Measurements from ENCODE around the gene CDHR2. TPM values are rescaled to one million over a fixed set of nuclear protein-coding genes. Genes with fewer than 3 reads are reported as not detected.

Gene CDHR2
- total RNA-seq, 1 experiment from 2014 or later, result 0.63 TPM

- Mint-ChIP-seq H3K27me3 (ENCODE audit: low read depth) (no peaks in the 10 kb centered on the region; the same call in none of the 2 replicates), H3K4me1 (peaks cover 17% of the 10 kb centered on the region), H3K36me3 (no peaks in the 10 kb centered on the region), H3K27ac (no peak overlapping the region), H3K9me3 (no peaks in the 10 kb centered on the region), H3K4me3 (no peak overlapping the region)
- TF ChIP-seq FOXP4 (CRISPR knock-in tag; IDR thresholded peaks at IDR 0.05), result no peak
- no peak for TF ChIP-seq ZSCAN18 (CRISPR knock-in tag; IDR thresholded peaks at IDR 0.05)
- TF ChIP-seq ETV6 (CRISPR knock-in tag; IDR thresholded peaks at IDR 0.05), result no peak
- no peak for TF ChIP-seq FOXP1 (CRISPR knock-in tag; IDR thresholded peaks at IDR 0.05; ENCODE audit: borderline replicate concordance)
- ATAC-seq (0 out of 2 replicates have a peak, but pooled peaks have one; percentile 14), DNase-seq (ENCODE audit: low spot score) (no peak)
- ChIA-PET CTCF (interaction anchor here (0.7 to 1.1 kb wide), 3 partner anchors 10 to 25 kb away, joined by 3 to 4 read pairs (median 3); no protein-coding TSS in a partner anchor), POLR2A (no interaction called here)
Measured at GRCh38 chr5:176553260-176554085, 4.3 kb downstream of the CDHR2 start.

GRCh38 chr5:176557846-176558245 is 8.7 kb downstream of the CDHR2 start:
- CTCF ChIA-PET, result no interaction called here
- no peak for TF ChIP-seq ZNF232 (CRISPR knock-in tag; IDR thresholded peaks at IDR 0.05)
- no peak for TF ChIP-seq PRDM15 (CRISPR knock-in tag; IDR thresholded peaks at IDR 0.05)
- no peak for TF ChIP-seq STAT6 (CRISPR knock-in tag; conservative IDR thresholded peaks at IDR 0.05; ENCODE audit: low read depth)
- TF ChIP-seq ZNF396 (CRISPR knock-in tag; IDR thresholded peaks at IDR 0.05; ENCODE audit: borderline replicate concordance), result no peak
- no peak for TF ChIP-seq FOXK1 (CRISPR knock-in tag; IDR thresholded peaks at IDR 0.05)
- no peak for TF ChIP-seq FOXP1 (CRISPR knock-in tag; IDR thresholded peaks at IDR 0.05; ENCODE audit: borderline replicate concordance)
- TF ChIP-seq NFE2L1 (CRISPR knock-in tag; IDR thresholded peaks at IDR 0.05), result no peak
- TF ChIP-seq IRF2 (CRISPR knock-in tag; IDR thresholded peaks at IDR 0.05; ENCODE audit: borderline replicate concordance, low read depth), result no peak
- no peak for TF ChIP-seq ATF2 (CRISPR knock-in tag; IDR thresholded peaks at IDR 0.05; ENCODE audit: borderline replicate concordance, low read depth)
- no peak for TF ChIP-seq GTF2I (CRISPR knock-in tag; conservative IDR thresholded peaks at IDR 0.05)
- TF ChIP-seq ZNF671 (CRISPR knock-in tag; IDR thresholded peaks at IDR 0.05), result no peak
- TF ChIP-seq ARID4B (CRISPR knock-in tag; IDR thresholded peaks at IDR 0.05; ENCODE audit: borderline replicate concordance), result no peak
- TF ChIP-seq ETV6 (CRISPR knock-in tag; IDR thresholded peaks at IDR 0.05), result no peak

More at GRCh38 chr5:176557846-176558245, 8.7 kb downstream of the CDHR2 start:
- Mint-ChIP-seq H3K4me3 (no peak overlapping the region), H3K9me3 (no peaks in the 10 kb centered on the region), H3K4me1 (peaks cover 21% of the 10 kb centered on the region), H3K36me3 (no peaks in the 10 kb centered on the region), H3K27me3 (ENCODE audit: low read depth) (no peaks in the 10 kb centered on the region; the same call in none of the 2 replicates), H3K27ac (no peak overlapping the region)
- ATAC-seq (no peak), DNase-seq (ENCODE audit: low spot score) (no peak)
- POLR2A ChIA-PET, result interaction anchor here (0.7 kb wide), 1 partner anchor 38 kb away, joined by 3 read pairs; no protein-coding TSS in a partner anchor
